WERI-Rb-1 (cell line): ENCODE data around the gene B4GALT2.
A peak's percentile ranks its signal among the peaks of the same experiment; 100 is the strongest.

ENCODE experiments used
- DNase-seq: peaks from one replicate; pipeline ENCODE4 v3.0.0-alpha.2; 2020
- H3K27ac ChIP-seq: fragments of 250-450 bp; sonication (Bioruptor Pico); 2 replicates; pipeline ENCODE4 v1.5.1; 2020; ENCODE audit warnings: mild to moderate bottlenecking, moderate library complexity
- H3K27me3 ChIP-seq: fragments of 250-450 bp; sonication (Bioruptor Pico); 2 replicates; pipeline ENCODE4 v1.5.1; 2021; ENCODE audit warnings: mild to moderate bottlenecking, low read depth, moderate library complexity; ENCODE audit not compliant: insufficient read depth, severe bottlenecking
- H3K36me3 ChIP-seq: fragments of 250-450 bp; sonication (Bioruptor Pico); 2 replicates; pipeline ENCODE4 v1.5.1; 2020; ENCODE audit warnings: mild to moderate bottlenecking, moderate library complexity
- H3K4me3 ChIP-seq: 2 replicates; pipeline ENCODE4 v1.5.1; 2011; ENCODE audit warnings: low read depth, mild to moderate bottlenecking, control low read depth, low read length
- H3K9me3 ChIP-seq: fragments of 250-450 bp; sonication (Bioruptor Pico); 2 replicates; pipeline ENCODE4 v1.5.1; 2021; ENCODE audit warnings: mild to moderate bottlenecking, moderate library complexity; ENCODE audit not compliant: severe bottlenecking
- CTCF ChIP-seq: IDR thresholded peaks from 2 replicates; pipeline ENCODE4 v1.5.1; 2011; ENCODE audit warnings: low read depth, mild to moderate bottlenecking, control low read depth, inconsistent platforms, low read length

Gene B4GALT2

GRCh38 chr1:44012941-44013609, 34.1 kb downstream of the B4GALT2 start:
- no peaks in the 10 kb centered on the region for H3K27me3 ChIP-seq
- H3K27ac ChIP-seq: peak overlapping the region; percentile 82
- H3K4me3 ChIP-seq: no peak overlapping the region
- no peak for TF ChIP-seq CTCF
- peak; percentile 79 for DNase-seq
- H3K36me3 ChIP-seq: no peaks in the 10 kb centered on the region
- no peaks in the 10 kb centered on the region for H3K9me3 ChIP-seq

- DNase-seq: peak; percentile 59
- Histone ChIP-seq H3K27me3 (no peaks in the 10 kb centered on the region), H3K36me3 (no peaks in the 10 kb centered on the region), H3K27ac (peak overlapping the region; percentile 82), H3K4me3 (no peak overlapping the region), H3K9me3 (no peaks in the 10 kb centered on the region)
- no peak for TF ChIP-seq CTCF
These were observed 34.9 kb downstream of the B4GALT2 start for GRCh38 chr1:44013949-44014348.

DNA sequence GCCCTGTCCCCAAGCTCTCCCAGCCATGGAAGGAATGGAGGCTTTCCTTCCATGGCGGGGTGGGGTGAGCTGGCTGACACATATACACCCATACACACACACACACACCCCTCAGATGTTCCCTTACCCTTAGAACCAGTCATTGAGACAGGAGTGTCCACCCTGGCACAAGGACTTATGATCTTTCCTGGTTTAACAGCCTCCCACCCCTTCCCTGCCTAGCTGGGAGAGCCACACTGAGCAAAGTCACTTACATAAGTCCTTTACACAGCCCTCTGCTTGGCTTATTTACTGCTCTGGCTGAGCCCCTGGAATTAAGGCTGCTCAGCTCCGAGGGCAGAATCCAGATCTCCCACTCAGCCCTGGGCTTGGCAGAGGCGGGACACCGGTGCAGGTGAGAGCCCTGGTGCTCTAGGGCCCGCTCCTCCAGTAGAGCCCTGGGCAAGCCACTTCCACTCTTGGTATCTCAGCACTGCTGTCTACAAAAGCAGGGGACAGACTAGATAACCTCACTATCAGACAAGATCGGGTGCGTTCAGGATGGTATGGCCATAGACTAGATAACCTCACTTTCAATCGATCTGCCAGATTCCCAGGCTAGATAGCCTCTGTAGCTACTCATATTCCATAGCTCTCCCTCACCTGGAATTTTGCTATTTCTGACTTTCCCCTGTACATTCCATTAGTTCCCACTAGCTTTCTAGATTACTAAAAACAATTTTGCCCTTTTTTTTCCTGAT, 35.5 kb downstream of the B4GALT2 start:
- TF ChIP-seq CTCF: no peak
- DNase-seq: peak; percentile 68
- Histone ChIP-seq H3K9me3 (no peaks in the 10 kb centered on the region), H3K36me3 (no peaks in the 10 kb centered on the region), H3K4me3 (no peak overlapping the region), H3K27me3 (no peaks in the 10 kb centered on the region), H3K27ac (peak overlapping the region; percentile 82)

DNA sequence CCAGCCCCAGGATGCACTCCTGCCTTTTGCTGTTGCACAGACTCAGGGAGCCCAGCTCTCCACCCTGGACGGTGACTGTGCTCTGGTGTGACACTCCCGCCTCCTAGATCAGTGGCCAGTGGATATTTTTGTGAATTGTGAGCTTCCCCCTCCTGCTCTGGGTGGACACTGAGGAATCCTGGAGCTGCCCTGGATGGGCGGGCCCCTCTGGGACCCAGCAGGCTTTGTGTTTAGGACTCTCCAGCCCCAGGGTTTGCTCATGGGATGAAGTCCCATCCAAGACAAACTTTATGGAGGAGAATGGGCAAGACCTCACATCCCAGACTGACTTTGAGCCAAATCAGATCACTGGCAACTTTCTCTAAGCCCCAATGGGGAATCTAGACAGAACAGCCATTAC, 36.2 kb downstream of the B4GALT2 start:
- H3K27ac ChIP-seq: no peak overlapping the region; the same call in 1 of the 2 replicates
- H3K4me3 ChIP-seq: no peak overlapping the region
- no peaks in the 10 kb centered on the region for H3K36me3 ChIP-seq
- no peaks in the 10 kb centered on the region for H3K27me3 ChIP-seq
- DNase-seq: no peak
- no peaks in the 10 kb centered on the region for H3K9me3 ChIP-seq
- TF ChIP-seq CTCF: no peak

- H3K36me3 ChIP-seq: no peaks in the 10 kb centered on the region
- no peak overlapping the region for H3K27ac ChIP-seq
- no peaks in the 10 kb centered on the region for H3K27me3 ChIP-seq
- no peaks in the 10 kb centered on the region for H3K9me3 ChIP-seq
- no peak for TF ChIP-seq CTCF
- H3K4me3 ChIP-seq: no peak overlapping the region
- DNase-seq: no peak
These were observed 37.3 kb downstream of the B4GALT2 start for GRCh38 chr1:44016041-44016889.
